NCI-H1694 treated with DMSO at 0.1 percent for 48 hours (cell line): ENCODE data around the gene VPS37D.
"Not testable (repeated sequence)": the region's sequence is repeated elsewhere in the genome, so short reads cannot be mapped to it uniquely, and the experiment has no call there.

Experiments
- DNase-seq: peaks from one replicate; lab custom pipeline; 2025; lab: John Stamatoyannopoulos, UW

Gene VPS37D

DNA sequence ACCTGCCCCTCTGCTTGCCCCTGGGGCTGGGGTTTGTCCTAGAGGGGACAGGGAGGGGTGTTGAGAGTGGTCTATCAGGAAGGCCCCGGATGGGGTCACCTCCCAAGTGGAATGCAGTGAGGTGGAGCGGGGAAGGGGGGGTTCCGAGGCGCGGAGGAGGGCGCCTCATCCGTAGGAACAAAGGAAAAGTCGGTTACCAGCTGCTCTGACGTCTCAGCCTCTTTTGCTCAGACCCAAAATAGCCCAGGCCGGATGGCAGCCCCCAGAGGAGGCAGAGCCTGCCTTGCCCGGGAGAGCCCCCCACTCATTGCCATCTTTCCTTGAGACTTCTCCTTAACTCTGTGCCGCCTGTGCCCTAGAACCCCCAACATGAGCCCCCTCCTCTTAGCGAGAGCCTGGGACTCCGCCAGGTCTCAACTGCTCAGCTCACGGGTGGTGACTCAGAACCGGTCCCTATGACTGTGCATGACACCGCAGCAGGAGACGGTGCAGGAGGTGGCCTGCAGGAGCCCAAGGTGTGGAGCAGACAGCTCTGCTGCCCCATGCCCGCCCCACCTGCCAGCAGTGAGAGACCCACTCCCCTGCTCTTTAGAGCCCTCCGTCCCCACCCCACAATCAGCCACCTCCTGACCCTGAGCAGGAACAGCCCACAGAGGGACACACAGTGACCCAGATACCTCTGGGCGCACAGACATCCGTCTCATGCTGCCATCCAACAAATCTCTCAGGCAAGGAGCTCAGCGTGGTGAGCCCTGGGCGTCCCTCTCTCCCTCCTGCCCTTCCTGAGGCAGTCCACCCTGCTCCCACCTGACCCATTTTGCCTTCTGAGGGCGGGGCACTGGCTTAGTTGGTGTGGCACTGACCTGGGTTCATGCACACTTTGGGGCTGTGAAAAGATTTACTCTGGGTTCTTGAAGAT is 38.8 kb downstream of the VPS37D start:
- DNase-seq = peak; percentile 63

DNA sequence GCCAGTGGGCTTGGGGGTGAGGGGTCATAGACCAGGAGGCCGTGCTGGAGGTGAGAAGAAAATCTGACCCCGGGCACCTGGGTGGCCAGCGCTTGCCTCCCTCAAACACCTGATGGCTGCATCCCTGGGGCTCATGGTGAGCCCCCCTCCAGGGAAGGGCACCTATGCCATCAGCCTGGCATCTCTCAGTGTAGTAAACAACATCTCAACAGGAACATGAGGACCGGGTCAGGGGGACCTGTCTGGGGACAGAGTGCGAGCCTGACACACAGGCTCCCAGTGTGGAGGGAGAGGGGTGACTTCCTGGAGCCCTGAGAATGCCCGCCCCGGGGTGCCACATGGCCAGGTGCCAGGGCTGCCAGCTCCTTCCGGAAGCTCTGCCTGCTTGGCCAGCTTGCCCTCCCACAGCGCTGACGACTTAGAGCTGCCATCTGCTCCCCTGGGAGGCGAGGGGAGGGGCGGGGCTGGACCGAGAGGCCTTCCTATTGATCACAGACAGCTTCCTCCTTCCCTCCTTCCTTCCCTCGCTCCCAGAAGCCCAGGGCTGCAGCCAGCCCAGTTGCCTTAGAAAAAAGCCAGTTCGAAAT is 39.5 kb downstream of the VPS37D start:
- DNase-seq = peak; percentile 85

DNA sequence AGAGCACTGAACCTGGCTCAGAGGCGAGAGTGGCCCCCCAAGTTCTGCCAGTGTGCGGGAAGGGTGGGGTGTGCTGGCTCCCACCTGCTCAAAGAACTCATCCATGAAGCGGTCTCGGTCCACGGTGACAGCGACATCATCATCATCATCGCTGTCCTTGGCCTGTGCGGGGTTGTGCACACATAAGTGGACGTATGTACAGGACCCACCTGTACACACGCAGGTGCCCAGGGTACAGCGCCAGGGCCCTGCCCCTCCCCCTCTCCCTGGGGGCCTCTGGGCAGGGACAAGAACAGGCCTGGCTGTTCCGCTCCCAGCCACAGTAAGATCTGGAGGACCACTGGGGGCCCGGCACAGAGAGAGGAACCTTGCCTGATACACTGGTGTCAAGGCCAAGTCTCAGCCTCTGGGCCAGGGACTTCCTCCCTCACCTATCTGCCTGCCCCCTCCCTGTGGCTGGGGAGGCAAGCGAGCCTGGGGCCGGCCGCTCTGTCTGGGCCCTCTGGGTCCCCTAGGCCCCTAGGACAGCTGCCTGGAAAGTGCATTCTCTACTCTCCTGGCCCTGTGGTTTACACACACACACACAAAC is 41.4 kb downstream of the VPS37D start:
- DNase-seq = no peak

DNA sequence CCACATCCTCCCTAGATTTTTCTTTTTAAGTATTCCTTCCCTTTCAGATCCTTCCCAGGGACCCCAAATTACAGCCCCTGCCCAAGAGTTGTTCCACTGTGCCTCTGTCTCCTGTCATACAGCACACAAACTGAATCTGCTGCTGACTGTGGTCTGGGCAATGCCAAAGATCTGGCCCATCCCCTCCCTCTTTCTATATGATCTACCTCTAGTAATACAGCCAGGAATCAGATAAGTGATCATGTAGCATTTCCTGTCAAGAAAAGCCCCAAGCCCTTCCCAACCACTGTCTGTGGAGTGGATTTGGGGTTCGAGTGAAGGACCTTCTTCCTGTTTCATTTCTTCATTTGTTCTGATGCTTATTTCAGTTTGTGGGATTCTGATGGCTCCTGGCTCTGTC is 45.1 kb downstream of the VPS37D start:
- no peak for DNase-seq

DNA sequence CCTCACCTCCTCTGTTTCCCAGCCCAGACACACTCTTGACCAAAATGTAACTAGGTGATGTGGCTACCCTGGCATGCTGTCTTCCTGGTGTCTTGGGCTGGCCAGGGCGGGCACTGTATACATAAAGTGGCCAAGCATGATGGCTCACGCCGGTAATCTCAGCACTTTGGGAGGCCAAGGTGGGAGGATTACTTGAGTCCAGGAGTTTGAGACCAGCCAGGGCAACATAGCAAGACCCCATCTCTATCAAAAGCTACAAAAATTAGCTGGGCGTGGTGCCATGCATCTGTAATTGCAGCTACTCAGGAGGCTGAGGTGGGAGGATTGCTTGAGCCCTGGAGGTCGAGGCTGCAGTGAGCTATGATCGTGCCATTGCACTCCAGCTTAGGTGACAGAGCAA is 45.7 kb downstream of the VPS37D start:
- not testable (repeated sequence) for DNase-seq

DNA sequence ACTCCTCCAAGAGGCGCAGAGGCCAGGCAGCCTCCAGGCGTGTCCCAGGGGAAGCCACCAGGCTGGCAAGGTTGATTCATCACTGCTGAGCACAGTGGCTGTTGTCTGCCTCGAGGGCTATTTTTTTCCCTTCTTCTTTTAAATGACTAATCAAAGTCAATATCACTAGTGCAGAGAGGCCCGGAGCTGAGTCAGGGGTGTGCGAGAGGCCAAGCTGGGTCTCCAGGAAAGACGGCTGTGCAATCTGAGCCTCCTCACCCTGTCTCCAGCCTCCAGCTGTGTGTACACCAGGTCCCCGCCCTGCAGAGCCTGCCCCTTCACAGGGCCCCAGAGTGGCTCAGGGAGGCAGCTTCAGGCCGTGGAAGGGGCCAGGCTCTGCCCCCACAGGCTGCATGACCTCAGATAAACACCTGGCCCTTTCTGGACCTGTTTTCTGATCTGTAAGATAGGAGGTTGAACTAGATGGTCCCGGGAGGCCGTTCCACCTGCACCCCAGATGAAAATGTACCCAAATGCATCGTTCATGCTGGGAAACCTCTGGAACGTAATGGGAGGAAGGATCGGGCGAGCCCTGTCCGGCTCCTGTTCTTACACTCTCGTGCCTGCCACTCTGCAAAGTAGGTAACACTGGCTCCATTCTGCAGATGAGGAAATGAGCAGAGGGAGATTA is 48.2 kb downstream of the VPS37D start:
- DNase-seq = peak; percentile 16

DNA sequence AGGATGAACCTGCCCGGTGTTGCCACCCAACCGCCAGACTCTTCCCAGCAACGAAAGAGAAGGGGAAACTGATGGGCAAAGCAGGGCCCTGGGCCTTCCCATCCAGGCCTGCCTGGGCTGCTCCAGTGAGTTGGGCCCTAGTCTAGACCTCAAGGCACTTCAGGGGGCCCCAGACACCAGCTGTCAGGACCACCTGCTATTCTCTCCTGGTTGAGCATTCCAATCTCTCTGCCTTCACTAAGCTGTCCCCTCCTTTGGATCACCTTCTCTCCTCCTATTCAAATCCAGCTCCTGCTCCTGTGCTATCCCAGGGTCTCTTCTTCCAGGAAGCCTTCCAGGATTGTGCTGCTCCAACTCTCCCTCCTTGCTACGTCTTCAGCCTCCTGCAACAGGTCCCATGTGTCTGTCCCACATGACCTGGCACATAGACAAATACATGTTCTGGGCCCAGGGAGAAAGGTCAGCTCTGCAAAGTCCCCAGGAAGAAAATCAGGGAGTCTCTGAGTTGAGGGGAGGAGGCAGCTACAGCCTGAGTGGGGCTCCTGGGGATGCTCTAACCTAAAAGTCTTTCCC is 48.8 kb downstream of the VPS37D start:
- peak; percentile 14 for DNase-seq

DNA sequence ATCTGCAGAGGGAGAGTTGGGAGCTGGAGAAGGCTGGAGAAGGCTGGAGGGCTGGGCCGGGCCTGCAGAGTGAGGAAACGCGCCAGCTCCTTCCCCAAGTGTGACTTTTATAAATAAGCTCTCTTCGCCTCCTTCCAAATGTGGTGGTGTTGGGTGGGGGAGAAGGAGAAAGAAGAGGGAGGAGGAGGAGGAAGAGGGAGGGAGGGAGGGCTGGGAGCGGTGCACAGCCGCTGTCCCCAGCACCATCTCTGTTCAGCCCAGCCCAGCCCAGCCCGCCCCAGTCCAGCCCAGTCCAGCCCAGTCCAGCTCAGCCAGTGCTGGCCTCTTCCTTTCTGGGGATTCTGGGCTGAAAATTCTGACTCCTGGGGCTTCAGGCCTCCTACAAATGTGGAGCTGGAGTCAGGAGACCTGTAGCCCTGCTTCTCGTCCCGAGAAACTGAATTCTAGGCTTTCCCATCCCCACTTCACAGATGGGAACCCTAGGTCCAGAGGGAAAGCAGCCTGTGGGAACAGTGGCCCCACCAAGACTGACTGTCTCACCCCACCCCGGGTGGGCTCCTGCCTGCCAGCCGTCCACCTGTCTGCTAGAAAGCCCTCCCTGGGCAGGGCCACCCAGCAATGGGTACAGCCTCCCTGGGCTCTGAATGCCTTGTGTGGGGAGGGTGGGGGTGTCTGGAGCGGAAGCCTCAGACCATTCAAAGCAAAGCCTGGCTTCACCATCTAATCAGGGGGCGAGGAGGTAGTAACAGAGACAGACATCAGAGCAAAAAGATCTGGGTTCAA is 49.6 kb downstream of the VPS37D start:
- no peak for DNase-seq

DNA sequence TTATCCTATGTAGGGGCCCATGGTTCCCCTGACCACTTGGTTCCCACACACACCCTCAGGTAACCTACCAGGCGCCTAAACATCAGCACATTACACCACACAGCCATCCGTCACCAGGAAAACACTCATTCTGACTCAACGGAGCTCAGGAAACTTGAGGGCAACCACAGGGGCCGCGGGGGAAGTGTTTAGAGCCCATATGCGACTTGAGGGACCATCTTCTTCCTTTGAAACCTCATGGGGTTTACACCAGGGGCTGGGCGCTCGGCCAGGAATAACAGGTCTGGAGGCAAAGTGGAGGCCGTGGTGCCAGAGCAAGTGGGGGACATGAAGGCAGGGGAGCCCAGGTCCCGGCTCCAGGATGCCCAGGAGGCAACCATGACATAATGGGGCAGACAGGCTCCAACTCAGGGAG is 50.4 kb downstream of the VPS37D start:
- DNase-seq = no peak

DNA sequence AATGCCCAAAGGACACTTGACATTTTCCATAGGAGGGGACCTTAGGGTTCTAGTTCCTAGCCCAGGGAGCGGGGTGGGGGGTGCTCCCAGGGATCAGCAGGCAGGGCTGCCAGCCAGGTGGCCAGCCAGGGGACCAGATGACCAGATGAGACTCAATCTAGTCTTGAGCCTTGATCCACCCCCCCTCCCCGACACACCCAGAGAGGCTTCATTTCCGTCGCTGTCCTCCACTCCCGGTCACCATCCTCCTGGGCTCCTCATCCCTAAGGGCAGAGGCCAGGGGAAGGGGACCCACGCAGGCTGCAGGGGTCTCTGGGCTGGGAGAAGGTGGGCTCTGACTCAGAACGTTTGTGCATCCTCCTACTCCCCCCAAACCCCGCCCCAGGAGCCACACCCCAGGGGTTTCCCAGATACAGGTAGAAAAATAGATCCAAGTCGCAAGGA is 50.8 kb downstream of the VPS37D start:
- DNase-seq = no peak

DNA sequence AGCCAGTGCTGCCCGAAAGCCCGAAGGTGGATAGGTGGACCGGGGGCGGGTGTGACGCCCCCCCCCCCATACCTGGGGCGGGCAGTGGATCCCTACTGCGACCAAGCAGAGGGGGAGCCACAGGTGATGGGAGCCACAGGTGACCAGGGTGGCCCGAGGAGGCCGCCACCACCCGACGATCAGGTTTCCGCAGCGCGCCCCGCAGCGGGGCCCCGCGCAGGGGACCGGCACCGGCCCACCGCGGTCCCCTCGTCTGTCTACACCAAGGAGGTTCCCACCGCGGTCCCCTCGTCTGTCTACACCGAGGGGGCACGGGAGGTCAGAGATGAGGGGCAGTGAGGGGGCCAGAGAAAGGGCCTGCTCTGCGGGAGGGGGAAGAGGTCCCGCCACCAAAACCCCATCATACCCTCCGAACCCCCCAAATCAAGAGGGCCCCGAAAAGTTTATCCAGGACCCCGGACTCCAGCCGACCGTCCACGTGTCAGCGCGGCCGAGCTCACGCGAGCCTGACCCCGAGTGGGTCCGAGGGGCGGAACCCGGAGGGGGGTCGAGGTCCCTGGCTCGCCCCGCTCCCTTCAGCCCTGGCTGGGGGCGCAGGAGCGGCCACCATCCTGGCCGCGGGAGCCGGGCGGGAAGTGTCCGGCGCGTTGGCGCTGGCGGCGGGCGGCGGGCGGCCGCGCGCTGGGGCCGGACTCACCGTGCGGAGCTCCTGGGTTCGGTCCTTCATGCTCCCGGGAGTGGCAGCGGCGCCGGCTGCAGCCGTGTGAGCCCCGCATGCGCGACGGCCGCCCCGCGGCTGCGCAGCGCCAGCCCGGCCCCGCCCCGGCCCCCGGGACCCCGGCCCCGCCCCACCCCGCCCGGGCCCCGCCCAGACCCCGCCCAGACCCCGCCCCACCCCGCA is 51.5 kb downstream of the VPS37D start, which contains the start of gene STX1A:
Gene STX1A (minus strand): TSS at position 765 of the 901 bp plus-strand sequence. CDS start 38 bp downstream, at position 727.
- DNase-seq = peak; percentile 40

DNA sequence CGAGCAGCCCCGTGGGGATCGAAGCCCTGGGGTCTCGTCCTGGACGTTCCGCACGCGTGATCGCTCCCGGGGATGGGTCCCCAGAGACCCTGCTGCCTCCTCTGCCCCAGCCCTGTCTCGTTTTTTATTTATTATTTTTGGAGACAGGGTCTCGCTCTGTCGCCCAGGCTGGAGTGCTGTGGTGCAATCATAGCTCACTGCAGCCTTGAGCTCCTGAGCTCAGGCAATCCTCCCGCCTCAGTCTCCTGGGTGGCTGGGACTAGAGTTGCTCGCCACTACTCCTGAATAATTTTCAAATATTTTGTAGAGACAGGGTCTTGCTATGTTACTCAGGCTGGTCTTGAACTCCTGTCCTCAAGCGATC is 52.2 kb downstream of the VPS37D start:
- no peak for DNase-seq

DNA sequence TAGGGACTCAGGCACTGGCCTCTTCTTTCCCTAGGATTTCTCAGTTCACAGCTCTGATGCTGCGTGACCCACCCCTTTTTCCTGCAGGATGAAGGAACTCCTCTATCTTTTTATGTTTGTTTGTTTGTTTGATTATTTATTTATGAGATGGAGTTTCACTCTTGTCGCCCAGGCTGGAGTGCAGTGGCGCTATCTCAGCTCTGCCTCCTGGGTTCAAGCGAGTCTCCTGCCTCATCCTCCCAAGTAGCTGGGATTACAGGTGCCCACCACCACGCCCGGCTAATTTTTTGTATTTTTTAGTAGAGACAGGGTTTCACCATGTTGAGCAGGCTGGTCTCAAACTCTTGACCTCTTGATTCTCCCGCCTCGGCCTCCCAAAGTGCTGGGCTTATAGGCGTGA is 52.8 kb downstream of the VPS37D start:
- DNase-seq = not testable (repeated sequence)

DNA sequence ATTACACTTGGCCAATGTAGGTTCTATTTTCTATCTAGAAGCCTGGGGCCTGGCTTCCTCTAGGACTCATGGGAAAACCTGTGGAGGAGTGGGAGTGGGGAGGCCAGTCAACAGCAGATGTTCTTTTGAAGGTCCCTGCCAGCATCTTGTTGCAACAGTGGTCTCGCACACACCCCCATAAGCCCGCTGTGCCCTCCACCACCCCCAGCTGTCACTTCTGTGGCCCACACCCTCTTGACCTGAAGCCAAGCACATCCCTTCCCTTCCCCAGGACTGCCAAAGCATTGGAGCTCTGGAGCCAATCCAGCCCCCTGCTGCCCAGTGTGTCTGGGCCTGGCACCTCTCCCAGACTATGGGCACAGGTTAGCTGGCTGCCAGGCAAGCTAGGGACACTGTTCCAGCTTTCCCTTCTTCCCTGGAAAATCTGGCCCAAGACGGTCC is 53.8 kb downstream of the VPS37D start:
- peak; percentile 99 for DNase-seq
